ENCODE data around the gene MROH2A. TPM values are rescaled to one million over a fixed set of nuclear protein-coding genes. Genes with fewer than 3 reads are reported as not detected.

Gene MROH2A
- polyA plus RNA-seq, 3 donors, result not detected

DNA sequence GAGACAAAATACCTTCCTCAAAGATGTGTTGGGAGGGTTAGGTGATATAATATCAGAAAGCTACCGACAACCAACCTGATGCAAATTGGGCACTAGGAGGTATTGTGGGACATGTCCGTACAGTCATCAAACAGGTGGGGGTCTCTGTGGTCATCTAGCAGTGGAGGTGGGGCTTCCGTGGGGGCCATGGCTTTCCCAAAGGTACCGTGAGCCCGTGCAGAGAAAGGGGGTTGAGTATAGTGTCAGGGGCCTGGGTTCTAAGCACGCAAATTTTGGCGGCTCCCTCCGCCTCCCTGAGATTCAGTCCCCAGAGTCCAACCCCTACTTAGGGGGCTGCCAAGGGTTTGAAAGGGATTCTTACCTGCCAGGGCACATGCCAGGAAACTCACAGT, 43.6 kb downstream of the MROH2A start:
- H3K4me2 ChIP-seq (replicated peaks; ENCODE audit: extremely low read depth, low read length, poor library complexity, severe bottlenecking), result no peak overlapping the region
- no peak overlapping the region for H2AFZ ChIP-seq (ENCODE audit: insufficient read depth, low read depth, low read length, poor library complexity, severe bottlenecking)
- no peak overlapping the region for H3K4me3 ChIP-seq (replicated peaks in 1 of 3; ENCODE audit: low read depth in 2 of 3, low read length in 3 of 3)
- no peaks in the 10 kb centered on the region for H3K36me3 ChIP-seq (replicated peaks in 1 of 2; ENCODE audit: control insufficient read depth in 1 of 2, insufficient read depth in 2 of 2, low read length in 2 of 2)
- no peaks in the 10 kb centered on the region for H3K79me2 ChIP-seq (ENCODE audit: insufficient read depth, low read length)
- intact Hi-C loops (cut with micrococcal nuclease), result no loop called here
- H3K27me3 ChIP-seq (ENCODE audit: control insufficient read depth in 2 of 2, insufficient read depth in 2 of 2, low read length in 2 of 2), result no peaks in the 10 kb centered on the region
- H3K36me3 Mint-ChIP-seq, result no peaks in the 10 kb centered on the region
- DNase-seq, result no peak
- H3K9ac ChIP-seq (ENCODE audit: insufficient read depth, low read length, poor library complexity, severe bottlenecking), result no peak overlapping the region
- peaks cover 4 to 8% of the 10 kb centered on the region in 2 donors for H3K4me1 ChIP-seq (ENCODE audit: control insufficient read depth in 1 of 2, insufficient read depth in 2 of 2, low read length in 2 of 2)
- no peak overlapping the region for H3K27ac Mint-ChIP-seq
- peaks cover 3 to 6% (median 3%) of the 10 kb centered on the region in 3 donors for H3K27me3 Mint-ChIP-seq (ENCODE audit: low read depth in 3 of 3)
- peaks cover 7% of the 10 kb centered on the region for H3K4me1 Mint-ChIP-seq
- 100% methylated on average over 3 of the region's 8 CpGs for WGBS (ENCODE audit: insufficient coverage)
- peaks cover 0 to 6% (median 0%) of the 10 kb centered on the region in 7 donors for H3K9me3 Mint-ChIP-seq
- no peaks in the 10 kb centered on the region for H3K9me3 ChIP-seq (replicated peaks in 1 of 2; ENCODE audit: control insufficient read depth in 1 of 2, insufficient read depth in 1 of 2, low read length in 2 of 2)
- TF ChIP-seq, protein P1, sequence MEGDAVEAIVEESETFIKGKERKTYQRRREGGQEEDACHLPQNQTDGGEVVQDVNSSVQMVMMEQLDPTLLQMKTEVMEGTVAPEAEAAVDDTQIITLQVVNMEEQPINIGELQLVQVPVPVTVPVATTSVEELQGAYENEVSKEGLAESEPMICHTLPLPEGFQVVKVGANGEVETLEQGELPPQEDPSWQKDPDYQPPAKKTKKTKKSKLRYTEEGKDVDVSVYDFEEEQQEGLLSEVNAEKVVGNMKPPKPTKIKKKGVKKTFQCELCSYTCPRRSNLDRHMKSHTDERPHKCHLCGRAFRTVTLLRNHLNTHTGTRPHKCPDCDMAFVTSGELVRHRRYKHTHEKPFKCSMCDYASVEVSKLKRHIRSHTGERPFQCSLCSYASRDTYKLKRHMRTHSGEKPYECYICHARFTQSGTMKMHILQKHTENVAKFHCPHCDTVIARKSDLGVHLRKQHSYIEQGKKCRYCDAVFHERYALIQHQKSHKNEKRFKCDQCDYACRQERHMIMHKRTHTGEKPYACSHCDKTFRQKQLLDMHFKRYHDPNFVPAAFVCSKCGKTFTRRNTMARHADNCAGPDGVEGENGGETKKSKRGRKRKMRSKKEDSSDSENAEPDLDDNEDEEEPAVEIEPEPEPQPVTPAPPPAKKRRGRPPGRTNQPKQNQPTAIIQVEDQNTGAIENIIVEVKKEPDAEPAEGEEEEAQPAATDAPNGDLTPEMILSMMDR (IDR thresholded peaks at IDR 0.05), result no peak
- H3K4me3 Mint-ChIP-seq, result no peak overlapping the region
- no peaks in the 10 kb centered on the region for H4K20me1 ChIP-seq (ENCODE audit: insufficient read depth, low read length)
- H3K27ac ChIP-seq (ENCODE audit: low read depth in 1 of 2, low read length in 2 of 2), result no peak overlapping the region

DNA sequence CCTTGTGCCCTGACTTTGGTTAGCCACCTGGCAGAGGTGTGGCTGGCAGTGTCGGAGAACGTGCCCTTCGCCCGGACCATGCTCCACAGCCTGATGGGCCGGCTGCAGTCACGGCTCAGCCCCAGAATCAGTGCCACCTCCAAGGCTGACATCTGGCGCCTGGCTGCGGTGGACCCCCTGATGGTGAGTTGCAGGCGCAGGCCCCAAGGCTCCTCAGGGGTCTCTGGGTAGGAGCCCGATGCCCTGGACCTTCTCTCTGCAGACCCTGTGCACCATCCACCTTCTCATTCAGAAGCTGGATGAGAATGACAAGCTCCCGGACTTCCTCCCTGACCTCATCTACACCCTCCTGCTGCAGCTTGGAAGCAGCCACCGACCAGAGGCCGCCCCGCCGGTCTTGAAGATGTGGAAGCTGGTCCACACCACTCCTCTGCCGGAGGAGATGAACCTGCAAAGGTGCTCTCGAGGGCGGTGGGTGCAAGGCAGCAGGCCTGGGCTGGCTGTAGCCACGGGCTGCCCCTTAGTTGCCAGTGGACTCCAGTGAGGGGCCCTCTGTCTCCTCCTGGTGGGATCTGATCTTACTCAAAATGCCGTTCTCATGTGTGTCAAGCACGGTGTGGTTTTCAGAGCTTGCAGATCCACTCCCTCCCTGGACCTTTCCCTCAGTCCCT, 44.1 kb downstream of the MROH2A start:
- Histone ChIP-seq H3K4me1 (ENCODE audit: control insufficient read depth in 1 of 2, insufficient read depth in 2 of 2, low read length in 2 of 2) (peaks cover 4 to 8% of the 10 kb centered on the region in 2 donors), H3K9me3 (replicated peaks in 1 of 2; ENCODE audit: control insufficient read depth in 1 of 2, insufficient read depth in 1 of 2, low read length in 2 of 2) (no peaks in the 10 kb centered on the region), H4K20me1 (ENCODE audit: insufficient read depth, low read length) (no peaks in the 10 kb centered on the region), H2AFZ (ENCODE audit: insufficient read depth, low read depth, low read length, poor library complexity, severe bottlenecking) (no peak overlapping the region), H3K36me3 (replicated peaks in 1 of 2; ENCODE audit: control insufficient read depth in 1 of 2, insufficient read depth in 2 of 2, low read length in 2 of 2) (no peaks in the 10 kb centered on the region), H3K9ac (ENCODE audit: insufficient read depth, low read length, poor library complexity, severe bottlenecking) (no peak overlapping the region), H3K79me2 (ENCODE audit: insufficient read depth, low read length) (no peaks in the 10 kb centered on the region), H3K27ac (ENCODE audit: low read depth in 1 of 2, low read length in 2 of 2) (no peak overlapping the region), H3K27me3 (ENCODE audit: control insufficient read depth in 2 of 2, insufficient read depth in 2 of 2, low read length in 2 of 2) (no peaks in the 10 kb centered on the region), H3K4me2 (replicated peaks; ENCODE audit: extremely low read depth, low read length, poor library complexity, severe bottlenecking) (no peak overlapping the region), H3K4me3 (replicated peaks in 1 of 3; ENCODE audit: low read depth in 2 of 3, low read length in 3 of 3) (no peak overlapping the region)
- no peak for DNase-seq
- 94% methylated on average over 21 of the region's 21 CpGs for WGBS (ENCODE audit: insufficient coverage)
- TF ChIP-seq, protein P1 (IDR thresholded peaks at IDR 0.05), result no peak
- Mint-ChIP-seq H3K9me3 (peaks cover 0 to 7% (median 0%) of the 10 kb centered on the region in 7 donors), H3K4me1 (peaks cover 7% of the 10 kb centered on the region), H3K27me3 (ENCODE audit: low read depth in 3 of 3) (peaks cover 3 to 6% (median 4%) of the 10 kb centered on the region in 3 donors), H3K4me3 (no peak overlapping the region), H3K36me3 (no peaks in the 10 kb centered on the region), H3K27ac (no peak overlapping the region)
- intact Hi-C loops (cut with micrococcal nuclease), result no loop called here
